Upper lobe of left lung (tissue), 6 donors: Measurements from ENCODE around the gene DPP10. TPM values are rescaled to one million over a fixed set of nuclear protein-coding genes. Genes with fewer than 3 reads are reported as not detected.

ENCODE experiments used
- ATAC-seq, 2 donors: fragments of 200-7000 bp; cut with Tn5 transposase; one replicate each; pipeline ENCODE4 v1.9.1; 2022; ENCODE audit warnings: mild to moderate bottlenecking in 2 of 2, moderate library complexity in 2 of 2; ENCODE audit not compliant: low FRiP score in 2 of 2
- DNase-seq, 2 donors: peaks; one replicate each; pipeline ENCODE4 v3.0.0-alpha.2; 2019 to 2020
- H3K27ac ChIP-seq, 4 donors: fragments of 200-600 bp; sonication (generic); one replicate each; pipeline ENCODE4 v1.5.1; 2016 to 2019
- H3K27me3 ChIP-seq, 4 donors: fragments of 200-600 bp; sonication (generic); one replicate each; pipeline ENCODE4 v1.5.1; 2017 to 2019
- H3K36me3 ChIP-seq, 4 donors: fragments of 200-600 bp; sonication (generic); one replicate each; pipeline ENCODE4 v1.5.1; 2016 to 2019
- H3K4me1 ChIP-seq, 4 donors: fragments of 200-600 bp; sonication (generic); one replicate each; pipeline ENCODE4 v1.5.1; 2018 to 2019
- H3K4me3 ChIP-seq, 4 donors: fragments of 200-600 bp; sonication (generic); one replicate each; pipeline ENCODE4 v1.5.1; 2017 to 2019; ENCODE audit warnings: mild to moderate bottlenecking in 2 of 4, moderate library complexity in 1 of 4
- H3K9me3 ChIP-seq, 4 donors: fragments of 200-600 bp; sonication (generic); one replicate each; pipeline ENCODE4 v1.5.1; 2018 to 2019
- CTCF ChIP-seq, 6 experiments: fragments of 450-650 bp in 4 of 6; fragments of 200-600 bp in 2 of 6; sonication (generic) in 2 of 6; IDR thresholded peaks; one replicate each; pipeline ENCODE4 v1.5.1; 2016 to 2019; ENCODE audit warnings: antibody characterized with exemption in 6 of 6
- EP300 ChIP-seq, 4 donors: sonication (generic); formaldehyde crosslinking; IDR thresholded peaks; one replicate each; pipeline ENCODE4 v1.5.1; 2017; ENCODE audit warnings: antibody characterized with exemption in 4 of 4, control low read depth in 2 of 4
- POLR2A ChIP-seq, 4 donors: fragments of 450-650 bp; IDR thresholded peaks; one replicate each; pipeline ENCODE4 v1.5.1; 2016 to 2017; ENCODE audit warnings: antibody characterized with exemption in 4 of 4, mild to moderate bottlenecking in 2 of 4
- POLR2AphosphoS5 ChIP-seq, 2 donors: sonication (generic); formaldehyde crosslinking; IDR thresholded peaks; one replicate each; pipeline ENCODE4 v1.5.1; 2017; ENCODE audit warnings: antibody characterized with exemption in 2 of 2
- WGBS, 2 donors: methylation state at CpG; one replicate each; pipeline ENCODE4 v1.1.5; 2017 to 2018; 5-methylcytosine and 5-hydroxymethylcytosine counted together
- total RNA-seq, 6 donors: library from RNA; depleted of rRNA in 4 of 6; stranded (reverse); fragments of >200 nt in 4 of 6; gene quantifications; one replicate each; pipeline versions ENCODE4 v1.1.0 to v1.2.1, GENCODE V29; 2016 to 2021
- donor health status: DM: no; HTN: no; CAD: no; lungs with moderate emphysema.
- donor health status: DM: no; HTN: yes; CAD: no; lungs with severe emphysema.

The DPP10 gene
- total RNA-seq, 6 donors from 2014 or later = 0.46 to 1.7 (median 0.77) TPM; not detected in 2

DNA sequence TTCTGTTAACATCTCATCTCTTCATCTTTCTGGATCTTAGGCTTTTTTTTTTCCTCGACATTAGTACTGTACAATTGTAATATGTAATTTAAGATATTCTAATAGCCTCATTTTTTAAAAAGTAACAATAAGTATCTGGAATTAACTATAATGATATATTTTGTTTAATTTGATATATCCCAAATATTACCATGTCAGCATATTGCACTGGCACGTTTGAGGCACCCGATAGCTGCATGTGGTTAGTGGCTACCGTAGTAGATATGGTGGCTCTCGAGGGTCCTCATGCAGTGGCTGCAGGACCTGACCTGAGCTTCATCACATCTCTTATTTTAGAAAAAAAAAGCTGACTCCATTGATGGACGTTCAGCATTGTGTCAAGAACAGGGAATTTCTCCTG lies 371.9 kb downstream of the DPP10 start:
- 73 to 81% methylated on average over 6 of the region's 6 CpGs for WGBS, 2 donors
- no peak for ATAC-seq
- TF ChIP-seq POLR2A (IDR thresholded peaks at IDR 0.05) (no peak), EP300 (IDR thresholded peaks at IDR 0.05) (no peak), POLR2AphosphoS5 (IDR thresholded peaks at IDR 0.05) (no peak), CTCF (IDR thresholded peaks at IDR 0.05) (no peak)

DNA sequence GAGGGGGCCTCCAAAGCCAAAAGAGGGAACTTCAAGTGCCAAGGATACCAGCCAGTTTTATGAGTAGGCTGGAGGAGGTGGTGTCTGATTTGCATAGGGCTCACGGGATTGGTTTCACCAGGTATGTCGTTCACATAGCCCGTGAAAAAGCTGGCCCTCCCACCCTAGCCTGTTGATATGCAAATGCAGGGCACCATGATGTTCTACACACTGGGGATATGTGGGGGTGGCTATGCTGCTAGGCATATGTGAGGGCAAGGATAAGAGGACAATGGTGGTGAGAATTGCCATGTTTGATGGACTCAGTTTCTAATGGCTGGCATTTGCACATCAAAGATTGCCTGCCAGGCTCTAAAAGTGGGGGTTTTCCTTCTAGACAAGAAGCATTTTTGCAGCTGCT lies 378.6 kb downstream of the DPP10 start:
- ATAC-seq (no peak), DNase-seq (no peak)
- TF ChIP-seq EP300 (IDR thresholded peaks at IDR 0.05) (no peak), POLR2A (IDR thresholded peaks at IDR 0.05) (no peak), CTCF (IDR thresholded peaks at IDR 0.05) (no peak), POLR2AphosphoS5 (IDR thresholded peaks at IDR 0.05) (no peak)
- no peaks in the 10 kb centered on the region for H3K27me3 ChIP-seq
- H3K27ac ChIP-seq = no peak overlapping the region
- no peak overlapping the region for H3K4me3 ChIP-seq
- no peaks in the 10 kb centered on the region for H3K36me3 ChIP-seq
- 82 to 88% methylated on average over 3 of the region's 3 CpGs for WGBS, 2 donors
- no peaks in the 10 kb centered on the region for H3K9me3 ChIP-seq
- no peaks in the 10 kb centered on the region for H3K4me1 ChIP-seq

More for the DNA sequence above, 371.9 kb downstream of the DPP10 start:
- Histone ChIP-seq H3K27me3 (no peaks in the 10 kb centered on the region), H3K27ac (no peak overlapping the region), H3K36me3 (no peaks in the 10 kb centered on the region), H3K9me3 (no peaks in the 10 kb centered on the region), H3K4me3 (no peak overlapping the region), H3K4me1 (no peaks in the 10 kb centered on the region)
- no peak for DNase-seq

- no peak for ATAC-seq
These were observed 401.5 kb downstream of the DPP10 start for GRCh38 chr2:114843963-114844362.

GRCh38 chr2:114857196-114857595 lies 414.8 kb downstream of the DPP10 start:
- WGBS, 2 donors = 33 to 48% methylated on average over 1 of the region's 1 CpG
- TF ChIP-seq EP300 (IDR thresholded peaks at IDR 0.05) (no peak), POLR2AphosphoS5 (IDR thresholded peaks at IDR 0.05) (no peak), POLR2A (IDR thresholded peaks at IDR 0.05) (no peak), CTCF (IDR thresholded peaks at IDR 0.05) (no peak)
- no peaks in the 10 kb centered on the region for H3K4me1 ChIP-seq
- ATAC-seq = no peak
- H3K27me3 ChIP-seq = no peaks in the 10 kb centered on the region
- H3K36me3 ChIP-seq = no peaks in the 10 kb centered on the region
- no peak overlapping the region for H3K27ac ChIP-seq
- no peak for DNase-seq
- H3K9me3 ChIP-seq = no peaks in the 10 kb centered on the region
- no peak overlapping the region for H3K4me3 ChIP-seq

More at GRCh38 chr2:114843963-114844362, 401.5 kb downstream of the DPP10 start:
- Histone ChIP-seq H3K4me3 (no peak overlapping the region), H3K36me3 (no peaks in the 10 kb centered on the region), H3K27me3 (no peaks in the 10 kb centered on the region), H3K4me1 (no peaks in the 10 kb centered on the region), H3K27ac (no peak overlapping the region), H3K9me3 (no peaks in the 10 kb centered on the region)
- no peak for TF ChIP-seq POLR2AphosphoS5 (IDR thresholded peaks at IDR 0.05)
- no peak for TF ChIP-seq CTCF (IDR thresholded peaks at IDR 0.05)
- TF ChIP-seq POLR2A (IDR thresholded peaks at IDR 0.05) = no peak
- TF ChIP-seq EP300 (IDR thresholded peaks at IDR 0.05) = no peak
- WGBS, 2 donors = 88 to 90% methylated on average over 3 of the region's 3 CpGs
- no peak for DNase-seq

GRCh38 chr2:114859726-114860510 lies 417.5 kb downstream of the DPP10 start:
- TF ChIP-seq POLR2AphosphoS5 (IDR thresholded peaks at IDR 0.05) = no peak
- no peak for TF ChIP-seq EP300 (IDR thresholded peaks at IDR 0.05)
- no peak for TF ChIP-seq POLR2A (IDR thresholded peaks at IDR 0.05)
- TF ChIP-seq CTCF (IDR thresholded peaks at IDR 0.05) = no peak
- Histone ChIP-seq H3K9me3 (no peaks in the 10 kb centered on the region), H3K4me3 (no peak overlapping the region), H3K27me3 (no peaks in the 10 kb centered on the region), H3K27ac (no peak overlapping the region), H3K4me1 (no peaks in the 10 kb centered on the region), H3K36me3 (no peaks in the 10 kb centered on the region)
- no peak for ATAC-seq
- WGBS, 2 donors = 56 to 72% methylated on average over 6 of the region's 6 CpGs
- DNase-seq = no peak
